Stimulated activated CD4-positive, alpha-beta T cell treated with anti-CD3 and anti-CD28 coated beads, Interleukin-2, amount 100 ng/mL, for 4 hours (primary cell): ENCODE results near the gene SH3PXD2A.

Experiments
- DNase-seq: peaks from one replicate; pipeline ENCODE4 v3.0.0-alpha.2; 2020; ENCODE audit warnings: low read depth

SH3PXD2A gene

GRCh38 chr10:103812004-103812403, 43.4 kb downstream of the SH3PXD2A start:
- no peak for DNase-seq

GRCh38 chr10:103811463-103811862, 43.9 kb downstream of the SH3PXD2A start:
- no peak for DNase-seq

DNA sequence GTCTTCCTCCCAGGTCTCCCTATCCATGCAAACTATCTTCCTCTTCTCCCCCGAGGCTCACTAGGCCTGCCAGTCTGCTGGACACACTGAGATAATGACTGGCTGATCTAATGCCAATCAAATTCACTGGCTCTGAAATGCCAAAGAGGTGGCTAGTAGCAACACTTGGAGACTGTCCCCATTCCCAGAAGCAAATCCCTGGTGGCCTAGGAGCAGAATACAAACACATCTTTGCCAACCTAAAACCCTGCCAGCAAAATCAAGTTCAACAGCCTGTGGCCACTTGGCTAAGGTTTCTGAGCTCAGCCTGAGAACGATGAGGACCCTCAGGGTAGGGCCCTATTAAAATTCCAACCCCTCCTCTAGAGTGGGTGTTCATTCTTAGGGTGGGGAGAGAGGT, 46.6 kb downstream of the SH3PXD2A start:
- no peak for DNase-seq

GRCh38 chr10:103807996-103808395, 47.4 kb downstream of the SH3PXD2A start:
- DNase-seq: no peak

GRCh38 chr10:103806395-103807187, 48.8 kb downstream of the SH3PXD2A start:
- DNase-seq: no peak

- no peak for DNase-seq
These were observed 49.6 kb downstream of the SH3PXD2A start for GRCh38 chr10:103805781-103806180.

DNA sequence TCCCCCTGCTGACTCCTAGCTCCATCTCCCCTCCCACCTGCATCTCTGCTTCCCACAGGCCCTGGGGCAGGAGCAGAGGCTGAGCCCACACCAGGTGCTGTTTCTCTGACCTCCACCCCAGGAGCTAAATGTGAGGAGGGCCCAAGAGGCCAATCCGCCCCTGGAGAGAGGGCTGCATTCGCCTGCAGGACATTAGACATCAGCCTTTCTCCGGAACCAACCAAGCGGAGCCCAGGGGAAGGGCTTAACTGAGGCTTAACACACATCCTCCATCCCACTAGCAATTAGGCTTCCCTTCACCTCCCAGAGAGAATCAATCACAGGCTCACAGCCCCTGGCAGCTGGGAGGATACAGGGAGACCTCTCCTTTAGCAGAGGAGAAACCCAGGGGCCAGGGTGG, 50.5 kb downstream of the SH3PXD2A start:
- no peak for DNase-seq

GRCh38 chr10:103803941-103804340, 51.4 kb downstream of the SH3PXD2A start:
- DNase-seq: no peak

DNA sequence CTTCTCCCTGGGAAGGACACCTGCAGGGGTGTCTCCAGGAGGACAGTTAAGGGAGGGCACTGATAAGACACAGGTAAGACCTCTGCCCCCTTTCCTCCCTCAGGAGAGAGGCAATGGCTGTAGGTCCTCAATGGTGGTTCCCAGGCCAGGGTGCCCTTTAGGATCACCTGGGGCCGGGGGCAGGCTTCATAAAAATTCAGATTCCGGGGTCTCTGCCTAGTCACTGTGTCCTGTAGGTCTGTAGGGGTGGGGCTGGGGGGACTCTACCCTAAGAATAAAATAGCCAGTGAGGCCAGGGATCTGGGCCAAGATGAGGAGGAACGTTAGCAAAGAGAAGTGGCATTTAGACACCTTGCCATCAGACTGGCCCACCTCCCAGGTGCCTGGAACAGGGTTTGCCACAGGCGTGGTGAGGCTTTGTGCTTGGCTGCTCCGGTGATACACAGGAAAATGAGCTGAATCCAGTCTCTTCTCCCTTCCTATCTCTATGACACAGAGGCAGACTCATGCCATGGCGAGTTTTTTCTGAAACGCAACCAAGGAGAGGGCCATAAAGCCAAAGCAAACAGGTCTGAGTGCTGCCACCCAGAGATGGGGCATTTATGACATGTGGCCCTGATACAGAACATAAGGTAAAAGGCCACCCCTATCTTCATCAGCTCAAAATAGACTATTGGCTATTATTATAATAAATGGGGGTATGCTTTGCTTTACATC, 52.6 kb downstream of the SH3PXD2A start:
- DNase-seq: no peak

GRCh38 chr10:103802081-103802480, 53.3 kb downstream of the SH3PXD2A start:
- DNase-seq: no peak

DNA sequence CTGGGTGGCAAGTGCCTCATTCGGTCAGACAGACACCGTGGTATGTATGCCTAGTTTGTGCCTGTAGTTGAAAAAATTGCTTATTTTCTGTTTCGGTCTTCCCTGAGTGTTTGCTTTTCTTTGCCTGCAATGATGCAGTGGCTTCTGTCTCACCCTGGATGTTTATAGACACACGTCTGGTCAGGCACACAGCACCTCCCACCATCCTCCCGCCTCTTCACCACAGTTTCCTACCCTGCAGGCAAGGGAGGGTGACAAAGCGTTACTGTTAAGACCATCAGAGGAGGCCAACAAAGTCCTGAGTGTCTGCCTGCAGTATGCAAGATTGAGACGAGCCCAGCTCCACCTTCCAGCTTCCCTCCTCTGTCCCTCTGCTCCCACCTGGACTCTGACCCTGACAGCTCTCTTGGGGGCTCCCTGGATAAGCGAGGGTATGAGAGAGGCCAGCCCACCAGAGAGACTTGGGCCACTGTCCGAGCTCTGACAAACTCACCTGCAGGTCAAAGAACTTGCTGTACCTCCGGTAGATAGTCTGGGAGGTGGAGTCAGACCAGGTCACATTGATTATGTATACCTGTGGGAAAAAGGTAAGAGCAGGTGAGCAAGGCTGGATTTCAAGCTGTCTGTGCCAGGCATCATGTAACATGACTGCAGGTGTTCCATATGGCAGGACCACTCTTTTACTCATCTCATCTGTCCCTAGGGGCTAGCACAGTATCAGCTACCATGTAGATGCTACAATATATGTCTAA, 54.4 kb downstream of the SH3PXD2A start:
- peak; percentile 13 for DNase-seq

DNA sequence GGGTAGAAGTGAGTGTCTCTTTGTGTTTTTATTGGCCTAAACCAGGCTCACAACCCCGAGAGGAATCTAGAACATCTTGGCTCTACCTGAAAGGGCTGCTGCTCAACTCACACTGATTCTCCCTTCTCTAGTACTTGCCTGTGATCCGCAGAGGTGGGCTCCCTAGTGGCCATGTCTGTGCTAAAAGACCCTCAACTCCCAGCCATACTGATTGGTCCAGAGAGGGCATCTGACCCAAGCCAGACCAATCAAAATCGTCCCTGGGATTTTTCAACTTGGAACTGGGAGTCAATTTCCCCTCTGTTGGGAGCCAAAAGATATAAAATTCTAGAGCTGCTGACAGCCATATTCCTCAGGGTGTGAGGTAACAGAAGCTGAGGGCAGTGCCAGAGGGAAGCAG, 55.3 kb downstream of the SH3PXD2A start:
- no peak for DNase-seq

DNA sequence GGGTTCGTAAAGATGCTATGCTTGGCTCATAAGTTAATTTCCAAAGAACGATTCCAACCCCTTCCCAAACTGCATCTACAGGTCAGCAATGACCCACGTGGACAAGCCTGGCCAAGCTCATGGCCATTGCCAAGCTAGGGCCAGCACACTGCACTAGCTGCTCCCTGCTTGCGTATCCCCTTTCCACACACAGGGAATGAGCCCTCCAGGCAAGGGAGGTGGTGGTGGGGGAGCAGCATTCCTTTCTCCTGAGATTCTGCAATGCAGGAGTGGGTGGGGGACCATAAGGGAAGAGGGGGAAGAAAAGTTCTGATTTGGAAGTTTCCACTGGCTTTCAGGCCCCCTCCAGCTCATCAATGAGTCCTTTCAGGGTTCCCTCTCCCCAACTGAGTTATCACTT, 56.0 kb downstream of the SH3PXD2A start:
- DNase-seq: no peak

- no peak for DNase-seq
These were observed 56.9 kb downstream of the SH3PXD2A start for GRCh38 chr10:103798511-103798910.

GRCh38 chr10:103797857-103798256, 57.5 kb downstream of the SH3PXD2A start:
- no peak for DNase-seq

GRCh38 chr10:103795634-103796270, 59.6 kb downstream of the SH3PXD2A start:
- DNase-seq: no peak

DNA sequence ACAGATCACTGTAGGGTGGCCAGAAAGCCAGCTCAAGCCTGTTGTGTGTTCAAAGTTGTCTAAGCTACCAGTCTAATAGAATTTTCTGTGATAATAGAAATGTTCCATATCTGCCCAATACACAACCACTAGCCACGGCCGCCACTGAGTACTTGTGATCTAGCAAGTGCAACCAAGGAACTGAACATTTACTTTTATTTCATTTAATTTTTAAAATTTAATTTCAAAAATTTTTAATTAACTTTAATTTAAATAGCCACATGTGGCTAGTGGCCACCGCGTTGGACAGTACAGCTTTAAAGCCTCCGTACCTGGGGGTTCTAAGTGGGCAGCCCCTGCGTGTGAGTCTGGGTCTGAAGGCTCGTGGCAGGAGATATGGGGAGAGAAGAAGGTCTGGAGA, 60.4 kb downstream of the SH3PXD2A start:
- DNase-seq: no peak

DNA sequence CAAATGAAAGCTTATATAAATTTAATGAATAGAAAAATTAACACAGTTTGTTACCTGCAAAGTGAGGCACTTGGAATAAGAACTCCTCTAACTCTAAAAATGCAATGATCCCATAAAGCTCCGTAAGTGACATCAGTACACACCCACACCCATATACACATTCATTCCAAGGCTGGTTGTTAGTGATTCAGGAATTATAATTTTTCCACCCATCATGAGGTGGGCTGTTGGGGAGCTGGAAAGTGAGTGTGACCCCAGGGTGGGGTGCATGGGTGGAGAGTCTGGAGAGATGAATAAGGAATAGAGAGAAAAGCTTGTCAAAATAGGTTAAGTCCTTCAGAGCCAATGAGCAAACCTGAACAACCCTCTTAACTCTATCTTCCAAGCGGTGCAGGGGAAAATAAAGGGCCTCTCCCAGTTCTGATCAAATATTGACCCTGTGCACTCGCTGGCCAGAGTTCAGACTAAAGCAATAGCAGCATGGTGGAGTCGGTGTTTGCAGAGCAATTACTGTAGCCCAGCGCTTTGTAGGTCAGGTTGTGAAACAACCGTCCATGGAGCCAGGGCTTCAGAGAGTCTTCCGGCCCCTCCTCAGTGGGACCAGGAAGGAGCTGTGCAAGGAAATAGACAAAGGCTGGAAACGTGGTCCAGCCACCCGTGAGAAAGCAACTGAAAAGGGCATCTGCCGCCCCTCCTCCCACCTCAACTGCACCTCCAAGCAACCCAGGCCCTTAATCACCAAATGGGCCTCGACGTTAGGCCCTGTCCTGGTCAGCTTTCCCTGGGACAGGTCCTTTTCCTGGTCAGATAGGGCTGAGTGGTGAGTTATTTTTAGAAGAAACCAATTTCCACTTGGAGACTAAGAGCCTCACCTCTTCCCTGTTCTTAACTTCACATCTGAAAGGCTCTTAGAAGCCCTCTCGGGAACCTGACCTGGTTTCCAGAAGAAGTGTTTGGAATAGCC, 61.2 kb downstream of the SH3PXD2A start:
- no peak for DNase-seq

- no peak for DNase-seq
These were observed 61.9 kb downstream of the SH3PXD2A start for GRCh38 chr10:103793429-103793828.

DNA sequence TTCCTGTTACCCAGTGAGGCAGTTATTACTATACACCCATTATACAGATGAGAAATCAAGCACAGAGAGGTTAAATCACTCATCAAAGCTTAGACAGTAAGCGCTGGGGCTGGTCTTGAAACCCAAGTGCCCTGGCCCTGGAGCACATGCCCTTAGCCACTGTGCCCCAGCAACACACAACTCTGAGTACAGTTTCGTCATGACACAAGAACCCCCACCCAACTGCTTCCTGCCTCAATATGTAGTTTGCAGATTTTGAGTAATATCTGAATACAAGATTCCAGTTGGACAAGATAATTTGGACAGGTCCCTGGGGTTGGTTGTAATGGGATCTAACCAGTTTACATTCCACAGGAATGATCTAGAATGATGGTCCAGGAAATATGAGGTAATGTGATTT, 62.8 kb downstream of the SH3PXD2A start:
- no peak for DNase-seq

DNA sequence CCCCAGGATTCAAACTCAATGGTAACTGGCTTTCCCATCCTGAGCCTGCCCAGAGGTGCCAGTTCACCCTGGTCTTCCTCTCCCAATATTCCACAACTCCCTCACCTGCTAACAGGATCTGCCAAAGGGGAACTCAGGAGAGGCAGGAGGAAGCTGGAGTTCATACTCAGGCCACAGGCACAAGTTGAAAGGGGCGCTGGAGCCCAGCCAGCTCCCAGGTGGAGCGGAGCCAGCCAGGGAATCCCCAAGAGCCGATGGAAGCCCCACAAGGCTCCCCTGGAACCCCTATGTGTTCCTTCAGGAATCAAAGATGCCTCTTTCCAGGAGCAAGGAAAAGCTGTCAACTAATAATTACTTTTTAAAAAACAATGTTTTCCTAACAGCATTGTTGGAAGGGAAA, 63.5 kb downstream of the SH3PXD2A start:
- no peak for DNase-seq
